WTC11 (cell line): ENCODE data around the gene AK9.

Experiments
- CBFB ChIP-seq: sonication (generic); formaldehyde crosslinking; IDR thresholded peaks from 2 replicates; pipeline ENCODE4 v1.8.1; 2022; ENCODE audit warnings: mild to moderate bottlenecking, low read depth, missing genetic modification reagents
- CTCF ChIP-seq: fragments of 200-600 bp; IDR thresholded peaks from 2 replicates; pipeline ENCODE4 v1.8.0; 2022; ENCODE audit warnings: antibody characterized with exemption
- E2F1 ChIP-seq: sonication (generic); formaldehyde crosslinking; IDR thresholded peaks from 2 replicates; pipeline ENCODE4 v1.8.0; 2022; ENCODE audit warnings: mild to moderate bottlenecking, missing genetic modification reagents
- ELF4 ChIP-seq: sonication (generic); formaldehyde crosslinking; IDR thresholded peaks from 2 replicates; pipeline ENCODE4 v1.8.1; 2022; ENCODE audit warnings: low read depth, mild to moderate bottlenecking, moderate library complexity, missing genetic modification reagents
- FOXK1 ChIP-seq: sonication (generic); formaldehyde crosslinking; IDR thresholded peaks from 2 replicates; pipeline ENCODE4 v1.8.0; 2022; ENCODE audit warnings: mild to moderate bottlenecking, moderate library complexity, missing genetic modification reagents
- GRHL2 ChIP-seq: fragments of 250-450 bp; sonication (Bioruptor Pico); IDR thresholded peaks from 2 replicates; pipeline ENCODE4 v1.8.0; 2022; ENCODE audit warnings: mild to moderate bottlenecking, moderate library complexity; ENCODE audit not compliant: insufficient replicate concordance, severe bottlenecking
- MAX ChIP-seq: sonication (generic); formaldehyde crosslinking; IDR thresholded peaks from 2 replicates; pipeline ENCODE4 v1.8.0; 2022; ENCODE audit warnings: mild to moderate bottlenecking, missing genetic modification reagents
- NFE2L1 ChIP-seq: sonication (generic); formaldehyde crosslinking; IDR thresholded peaks from 2 replicates; pipeline ENCODE4 v1.8.1; 2023; ENCODE audit warnings: missing genetic modification reagents
- RORB ChIP-seq: fragments of 250-450 bp; sonication (Bioruptor Pico); IDR thresholded peaks from 2 replicates; pipeline ENCODE4 v1.9.0; 2021; ENCODE audit warnings: mild to moderate bottlenecking
- TCF7 ChIP-seq: sonication (generic); formaldehyde crosslinking; IDR thresholded peaks from 2 replicates; pipeline ENCODE4 v1.8.0; 2022; ENCODE audit warnings: mild to moderate bottlenecking, low read depth, missing genetic modification reagents, moderate library complexity
- ZMAT4 ChIP-seq: fragments of 250-450 bp; sonication (Bioruptor Pico); IDR thresholded peaks from 2 replicates; pipeline ENCODE4 v1.9.0; 2021; ENCODE audit warnings: mild to moderate bottlenecking

GRCh38 chr6:109454496-109455436, 236.2 kb downstream of the AK9 start:
- TF ChIP-seq RORB, result no peak
- no peak for TF ChIP-seq CTCF
- TF ChIP-seq GRHL2 (CRISPR knock-in tag), result no peak
- no peak for TF ChIP-seq MAX (CRISPR knock-in tag)
- no peak for TF ChIP-seq ZMAT4
- TF ChIP-seq ELF4 (CRISPR knock-in tag), result no peak
- no peak for TF ChIP-seq E2F1 (CRISPR knock-in tag)
- TF ChIP-seq NFE2L1 (CRISPR knock-in tag), result no peak
- no peak for TF ChIP-seq FOXK1 (CRISPR knock-in tag)
- TF ChIP-seq CBFB (CRISPR knock-in tag), result no peak
- TF ChIP-seq TCF7 (CRISPR knock-in tag), result no peak
